NCI-H2171 (cell line): ENCODE measurements around the gene KCNH2.
A peak's percentile ranks its signal among the peaks of the same experiment; 100 is the strongest.

Experiments
- DNase-seq: peaks from one replicate; lab custom pipeline; 2025; lab: John Stamatoyannopoulos, UW

Gene KCNH2

GRCh38 chr7:150904011-150904909, 73.9 kb downstream of the KCNH2 start:
- no peak for DNase-seq

GRCh38 chr7:150903606-150904005, 74.5 kb downstream of the KCNH2 start:
- no peak for DNase-seq

- no peak for DNase-seq
Observed at GRCh38 chr7:150902078-150903033, 75.8 kb downstream of the KCNH2 start.

- DNase-seq: peak; percentile 78
Observed at GRCh38 chr7:150901160-150902035, 76.7 kb downstream of the KCNH2 start.

GRCh38 chr7:150900675-150901074, 77.4 kb downstream of the KCNH2 start:
- DNase-seq: no peak

GRCh38 chr7:150898475-150899011, 79.6 kb downstream of the KCNH2 start:
- DNase-seq: peak; percentile 35

GRCh38 chr7:150897502-150898474, 80.3 kb downstream of the KCNH2 start:
- DNase-seq: no peak

GRCh38 chr7:150896562-150897209, 81.4 kb downstream of the KCNH2 start:
- no peak for DNase-seq

GRCh38 chr7:150895809-150896208, 82.3 kb downstream of the KCNH2 start:
- no peak for DNase-seq
